Retinal pigment epithelial cell (primary cell): ENCODE measurements around the gene PTPN18.
A peak's percentile ranks its signal among the peaks of the same experiment; 100 is the strongest.

ENCODE experiments used
- DNase-seq: peaks from one replicate; pipeline ENCODE4 v3.0.0-alpha.2; 2010; ENCODE audit warnings: low read depth
- H3K4me3 ChIP-seq: 2 replicates; pipeline ENCODE4 v1.5.1; 2011; ENCODE audit warnings: mild to moderate bottlenecking, low read length, control low read depth, moderate library complexity
- CTCF ChIP-seq: conservative IDR thresholded peaks from 2 replicates; pipeline ENCODE4 v1.5.1; 2011; ENCODE audit warnings: low read depth, low read length, control low read depth, inconsistent platforms

PTPN18 gene

GRCh38 chr2:130341562-130342019 is 14.3 kb upstream of the PTPN18 start:
- peak overlapping the region; percentile 74 for H3K4me3 ChIP-seq
- TF ChIP-seq CTCF = no peak
- no peak for DNase-seq

- TF ChIP-seq CTCF = no peak
- peak; percentile 78 for DNase-seq
- peak overlapping the region; percentile 74 for H3K4me3 ChIP-seq
These were observed 13.8 kb upstream of the PTPN18 start for GRCh38 chr2:130342020-130342532.

- DNase-seq = peak; percentile 99
- peak; percentile 43 for TF ChIP-seq CTCF
- peak within 1 kb of the TSS; percentile 74 for H3K4me3 ChIP-seq
These were observed 13.2 kb upstream of the PTPN18 start, which contains the start of gene IMP4 for GRCh38 chr2:130342533-130343275. Gene IMP4, plus strand, starts transcription at chr2:130342897. Its CDS starts 36 bp downstream, at chr2:130342933.

- no peak for DNase-seq
- TF ChIP-seq CTCF = no peak
- no peak overlapping the region for H3K4me3 ChIP-seq
These were observed 11.3 kb upstream of the PTPN18 start for GRCh38 chr2:130344578-130344977.

GRCh38 chr2:130345091-130345490 is 10.8 kb upstream of the PTPN18 start:
- no peak for DNase-seq
- TF ChIP-seq CTCF = no peak

GRCh38 chr2:130345611-130346010 is 10.2 kb upstream of the PTPN18 start:
- no peak for TF ChIP-seq CTCF
- DNase-seq = no peak
- H3K4me3 ChIP-seq = no peak overlapping the region

More at GRCh38 chr2:130345091-130345490, 10.8 kb upstream of the PTPN18 start:
- H3K4me3 ChIP-seq = no peak overlapping the region

- no peak for TF ChIP-seq CTCF
- DNase-seq = no peak
- H3K4me3 ChIP-seq = no peak overlapping the region
These were observed 9.7 kb upstream of the PTPN18 start for GRCh38 chr2:130346041-130346740.
